ENCODE measurements around the gene SOX13. TPM values are rescaled to one million over a fixed set of nuclear protein-coding genes. Genes with fewer than 3 reads are reported as not detected.

Gene SOX13
- total RNA-seq, 1 experiment from 2014 or later: 81.9 TPM

DNA sequence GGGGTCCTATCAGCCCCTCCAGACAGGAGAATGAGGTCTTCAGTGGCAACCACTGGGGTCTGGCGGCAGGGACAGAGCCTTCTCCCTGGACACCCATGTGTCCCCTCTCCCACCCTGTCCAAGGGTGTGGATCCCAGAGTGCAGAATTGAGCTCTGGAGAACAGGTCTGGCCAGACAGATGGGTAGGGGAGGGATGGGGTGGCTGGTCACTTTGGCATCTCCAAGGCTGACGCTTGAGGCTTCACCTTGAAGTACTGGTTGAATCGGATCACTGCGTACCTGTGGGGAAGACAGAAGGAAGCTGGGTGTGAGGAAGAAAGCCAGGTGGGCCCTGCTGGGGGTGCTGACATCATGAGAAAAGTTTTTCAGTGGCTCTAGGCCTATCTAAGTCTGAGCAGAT is 59.1 kb downstream of the SOX13 start:
- H3K27me3 ChIP-seq (ENCODE audit: low read length): no peaks in the 10 kb centered on the region

DNA sequence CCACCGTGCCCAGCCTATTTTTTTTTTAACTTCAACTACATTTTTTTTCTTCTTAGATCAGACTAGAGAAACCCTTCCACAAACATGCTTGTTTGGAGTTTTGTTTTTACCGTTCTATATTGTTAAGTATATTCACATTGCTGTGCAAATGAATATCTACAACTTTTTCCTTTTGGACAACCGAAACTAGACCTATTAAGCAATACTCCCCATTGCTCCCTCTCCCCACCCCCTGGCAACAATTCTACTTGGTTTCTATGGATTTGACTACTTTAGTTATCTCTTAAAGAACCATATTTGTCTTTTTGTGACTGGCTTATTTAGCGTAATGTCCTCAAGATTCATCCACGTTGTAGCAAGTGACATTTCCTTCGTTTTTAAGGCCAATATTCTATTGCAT is 59.8 kb downstream of the SOX13 start:
- Histone ChIP-seq H3K9me3 (ENCODE audit: low read length) (no peaks in the 10 kb centered on the region), H3K4me3 (ENCODE audit: low read length) (no peak overlapping the region), H4K20me1 (ENCODE audit: low read length) (no peaks in the 10 kb centered on the region), H2AFZ (ENCODE audit: low read length) (no peak overlapping the region), H3K4me1 (ENCODE audit: insufficient read depth, low read length) (peaks cover 45% of the 10 kb centered on the region), H3K9ac (ENCODE audit: low read length) (no peak overlapping the region), H3K9me2 (replicated peaks; ENCODE audit: low read length) (no peaks in the 10 kb centered on the region), H3K27me3 (ENCODE audit: low read length) (no peaks in the 10 kb centered on the region), H3F3A (ENCODE audit: low read length, unreplicated experiment) (no peaks in the 10 kb centered on the region), H3K79me2 (ENCODE audit: low read length) (no peaks in the 10 kb centered on the region), H3K4me2 (ENCODE audit: low read length) (no peak overlapping the region), H3K36me3 (ENCODE audit: low read depth, low read length) (peaks cover 18% of the 10 kb centered on the region), H3K27ac (ENCODE audit: low read length) (no peak overlapping the region)
- ChIA-PET POLR2A (ENCODE audit: unreplicated experiment) (no interaction called here), CTCF (no interaction called here)
- ATAC-seq (no peak), DNase-seq (no peak)
- no TSS peak for BruUV-seq (replicated peaks)
- TF ChIP-seq EZH2phosphoT487 (IDR thresholded peaks at IDR 0.05; ENCODE audit: borderline replicate concordance, low read length): no peak
- no peak for TF ChIP-seq EZH2 (IDR thresholded peaks at IDR 0.05; ENCODE audit: low read length, unreplicated experiment)
- no peak for TF ChIP-seq CTCF (conservative IDR thresholded peaks at IDR 0.05; ENCODE audit: low read depth, low read length)
- intact Hi-C loops (cut with micrococcal nuclease): no loop called here

More for the DNA sequence above, 59.1 kb downstream of the SOX13 start:
- ChIA-PET POLR2A (ENCODE audit: unreplicated experiment) (no interaction called here), CTCF (no interaction called here)
- H3K4me2 ChIP-seq (ENCODE audit: low read length): peak overlapping the region; percentile 65
- H3K9me2 ChIP-seq (replicated peaks; ENCODE audit: low read length): no peaks in the 10 kb centered on the region
- H3K4me3 ChIP-seq (ENCODE audit: low read length): no peak overlapping the region
- peak overlapping the region; percentile 45 for H3K9ac ChIP-seq (ENCODE audit: low read length)
- peaks cover 18% of the 10 kb centered on the region for H3K36me3 ChIP-seq (ENCODE audit: low read depth, low read length)
- no TSS peak for BruUV-seq (replicated peaks)
- peak overlapping the region; percentile 88 for H3K27ac ChIP-seq (ENCODE audit: low read length)
- TF ChIP-seq CTCF (conservative IDR thresholded peaks at IDR 0.05; ENCODE audit: low read depth, low read length): no peak
- no peak for TF ChIP-seq EZH2phosphoT487 (IDR thresholded peaks at IDR 0.05; ENCODE audit: borderline replicate concordance, low read length)
- TF ChIP-seq EZH2 (IDR thresholded peaks at IDR 0.05; ENCODE audit: low read length, unreplicated experiment): no peak
- ATAC-seq: no peak
- H3K4me1 ChIP-seq (ENCODE audit: insufficient read depth, low read length): peaks cover 52% of the 10 kb centered on the region
- H3K79me2 ChIP-seq (ENCODE audit: low read length): no peaks in the 10 kb centered on the region
- H2AFZ ChIP-seq (ENCODE audit: low read length): no peak overlapping the region
- H3F3A ChIP-seq (ENCODE audit: low read length, unreplicated experiment): no peaks in the 10 kb centered on the region
- H4K20me1 ChIP-seq (ENCODE audit: low read length): no peaks in the 10 kb centered on the region
- intact Hi-C loops (cut with micrococcal nuclease): loop anchor here (2.0 kb wide), 2 partner anchors 21 to 67 kb away; partner anchors contain the start of gene ETNK2
- H3K9me3 ChIP-seq (ENCODE audit: low read length): no peaks in the 10 kb centered on the region
- peak; percentile 53 for DNase-seq

DNA sequence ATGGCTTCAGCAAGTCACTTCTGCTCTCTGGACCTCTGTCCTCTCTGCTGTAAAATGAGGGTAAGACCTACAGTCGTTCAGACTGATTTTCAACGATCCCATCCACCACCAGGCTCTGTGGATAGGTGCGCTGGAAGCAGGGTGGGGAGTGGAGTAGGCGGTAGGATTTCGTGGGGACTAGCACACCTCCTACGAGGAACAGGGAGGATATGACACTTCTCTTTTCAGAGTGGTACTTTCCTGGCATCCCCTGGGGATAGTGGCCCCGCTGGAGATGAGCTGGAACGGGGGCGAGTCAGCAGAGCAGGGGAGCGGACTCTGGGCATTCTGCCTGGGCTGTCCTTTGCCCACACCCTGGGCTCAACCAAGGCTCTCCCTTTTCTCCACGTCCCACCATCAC is 61.2 kb downstream of the SOX13 start:
- intact Hi-C loops (cut with micrococcal nuclease): no loop called here
- Histone ChIP-seq H3K4me2 (ENCODE audit: low read length) (no peak overlapping the region), H2AFZ (ENCODE audit: low read length) (no peak overlapping the region), H3K36me3 (ENCODE audit: low read depth, low read length) (peaks cover 12% of the 10 kb centered on the region), H3K4me3 (ENCODE audit: low read length) (no peak overlapping the region), H3K27me3 (ENCODE audit: low read length) (no peaks in the 10 kb centered on the region), H3K4me1 (ENCODE audit: insufficient read depth, low read length) (peaks cover 31% of the 10 kb centered on the region), H3F3A (ENCODE audit: low read length, unreplicated experiment) (no peaks in the 10 kb centered on the region), H3K9ac (ENCODE audit: low read length) (no peak overlapping the region), H4K20me1 (ENCODE audit: low read length) (no peaks in the 10 kb centered on the region), H3K79me2 (ENCODE audit: low read length) (no peaks in the 10 kb centered on the region), H3K9me3 (ENCODE audit: low read length) (no peaks in the 10 kb centered on the region), H3K27ac (ENCODE audit: low read length) (no peak overlapping the region), H3K9me2 (replicated peaks; ENCODE audit: low read length) (no peaks in the 10 kb centered on the region)
- TF ChIP-seq EZH2 (IDR thresholded peaks at IDR 0.05; ENCODE audit: low read length, unreplicated experiment): no peak
- TF ChIP-seq EZH2phosphoT487 (IDR thresholded peaks at IDR 0.05; ENCODE audit: borderline replicate concordance, low read length): no peak
- TF ChIP-seq CTCF (conservative IDR thresholded peaks at IDR 0.05; ENCODE audit: low read depth, low read length): no peak
- ChIA-PET POLR2A (ENCODE audit: unreplicated experiment) (no interaction called here), CTCF (no interaction called here)
- DNase-seq (no peak), ATAC-seq (no peak)
- BruUV-seq (replicated peaks): no TSS peak

All from PC-3 (cell line).